CD14-positive monocyte (primary cell): ENCODE measurements around the gene DYSF. TPM values are rescaled to one million over a fixed set of nuclear protein-coding genes. Genes with fewer than 3 reads are reported as not detected.

Experiments used
- DNase-seq, 3 donors: peaks; one replicate each; pipeline ENCODE4 v3.0.0-alpha.2; 2011 to 2022
- H2AFZ ChIP-seq: 2 replicates; pipeline ENCODE4 v1.6.0; 2012; ENCODE audit warnings: mild to moderate bottlenecking, low read depth, low read length, inconsistent platforms; ENCODE audit not compliant: insufficient read depth, poor library complexity, severe bottlenecking
- H3K27ac ChIP-seq, 2 donors: 1 replicate in 1 of 2; 2 replicates in 1 of 2; pipeline ENCODE4 v1.5.1; 2012 to 2013; ENCODE audit warnings: low read length in 2 of 2, control low read depth in 1 of 2, inconsistent platforms in 1 of 2, low read depth in 1 of 2, mild to moderate bottlenecking in 1 of 2
- H3K27me3 ChIP-seq, 2 donors: one replicate each; pipeline versions ENCODE4 v1.6.0 to v1.6.1; 2011 to 2013; ENCODE audit warnings: low read length in 2 of 2; ENCODE audit not compliant: control insufficient read depth in 2 of 2, insufficient read depth in 2 of 2
- H3K36me3 ChIP-seq, 2 donors: replicated peaks in 1 of 2; 1 replicate in 1 of 2; 2 replicates in 1 of 2; pipeline versions ENCODE4 v1.5.1 to v1.6.1; 2012 to 2013; ENCODE audit warnings: low read length in 2 of 2, control low read depth in 1 of 2, inconsistent platforms in 1 of 2, mild to moderate bottlenecking in 1 of 2; ENCODE audit not compliant: insufficient read depth in 2 of 2, control insufficient read depth in 1 of 2
- H3K4me1 ChIP-seq, 2 donors: 1 replicate in 1 of 2; 2 replicates in 1 of 2; pipeline versions ENCODE4 v1.5.1 to v1.6.1; 2012 to 2013; ENCODE audit warnings: low read length in 2 of 2, control low read depth in 1 of 2, inconsistent platforms in 1 of 2, mild to moderate bottlenecking in 1 of 2, moderate library complexity in 1 of 2; ENCODE audit not compliant: insufficient read depth in 2 of 2, control insufficient read depth in 1 of 2
- H3K4me2 ChIP-seq: replicated peaks from 2 replicates; pipeline ENCODE3; 2012; ENCODE audit warnings: low read length, moderate library complexity, mild to moderate bottlenecking; ENCODE audit not compliant: poor library complexity, severe bottlenecking; ENCODE audit errors: extremely low read depth
- H3K4me3 ChIP-seq, 3 experiments: fragments of 200-600 bp in 1 of 3; sonication (generic) in 1 of 3; replicated peaks in 1 of 3; 1 replicate in 2 of 3; 2 replicates in 1 of 3; pipeline ENCODE4 v1.5.1; 2011 to 2013; ENCODE audit warnings: low read length in 3 of 3, mild to moderate bottlenecking in 3 of 3, control low read depth in 2 of 3, low read depth in 2 of 3, inconsistent platforms in 1 of 3, moderate library complexity in 1 of 3
- H3K79me2 ChIP-seq: 2 replicates; pipeline ENCODE4 v1.6.0; 2012; ENCODE audit warnings: mild to moderate bottlenecking, control low read depth, inconsistent platforms, low read length, moderate library complexity; ENCODE audit not compliant: insufficient read depth
- H3K9ac ChIP-seq: 2 replicates; pipeline ENCODE4 v1.6.0; 2017; ENCODE audit warnings: low read length, mild to moderate bottlenecking; ENCODE audit not compliant: insufficient read depth, poor library complexity, severe bottlenecking
- H3K9me3 ChIP-seq, 2 donors: replicated peaks in 1 of 2; 1 replicate in 1 of 2; 2 replicates in 1 of 2; pipeline versions ENCODE4 v1.5.1 to v1.6.1; 2012 to 2013; ENCODE audit warnings: low read length in 2 of 2, control low read depth in 1 of 2; ENCODE audit not compliant: control insufficient read depth in 1 of 2, insufficient read depth in 1 of 2
- H4K20me1 ChIP-seq: 2 replicates; pipeline ENCODE4 v1.6.0; 2012; ENCODE audit warnings: mild to moderate bottlenecking, low read length, control low read depth, moderate library complexity; ENCODE audit not compliant: insufficient read depth
- H3K27ac Mint-ChIP-seq, 7 donors: one replicate each; pipeline ENCODE4 v1.8.0; 2020; ENCODE audit warnings: mild to moderate bottlenecking in 7 of 7, mixed read lengths in 7 of 7, moderate library complexity in 6 of 7, inconsistent platforms in 2 of 7
- H3K27me3 Mint-ChIP-seq, 3 donors: one replicate each; pipeline ENCODE4 v1.8.0; 2021 to 2022; ENCODE audit warnings: low read depth in 3 of 3, mild to moderate bottlenecking in 3 of 3, mixed read lengths in 3 of 3, moderate library complexity in 3 of 3, inconsistent platforms in 1 of 3
- H3K36me3 Mint-ChIP-seq, 2 donors: one replicate each; pipeline ENCODE4 v1.8.0; 2020; ENCODE audit warnings: mixed read lengths in 2 of 2, inconsistent platforms in 1 of 2, mild to moderate bottlenecking in 1 of 2
- H3K4me1 Mint-ChIP-seq: one replicate; pipeline ENCODE4 v1.8.0; 2020; ENCODE audit warnings: mild to moderate bottlenecking, mixed read lengths
- H3K4me3 Mint-ChIP-seq, 2 donors: one replicate each; pipeline ENCODE4 v1.8.0; 2020; ENCODE audit warnings: mild to moderate bottlenecking in 2 of 2, mixed read lengths in 2 of 2, moderate library complexity in 1 of 2
- H3K9me3 Mint-ChIP-seq, 7 donors: one replicate each; pipeline ENCODE4 v1.8.0; 2020 to 2022; ENCODE audit warnings: mixed read lengths in 7 of 7, mild to moderate bottlenecking in 6 of 7, moderate library complexity in 6 of 7, inconsistent platforms in 2 of 7
- CTCF ChIP-seq: fragments of 200-600 bp; IDR thresholded peaks from one replicate; pipeline ENCODE4 v1.8.0; 2022; ENCODE audit warnings: antibody characterized with exemption, mild to moderate bottlenecking
- WGBS: methylation state at CpG from one replicate; pipeline ENCODE4 v1.1.5; 2013; ENCODE audit warnings: missing lambda C conversion rate; ENCODE audit not compliant: insufficient coverage; 5-methylcytosine and 5-hydroxymethylcytosine counted together
- intact Hi-C, 2 donors: fragments of 100-400 bp; cut with micrococcal nuclease; formaldehyde crosslinking; loops; one replicate each; pipeline versions ENCODE4 v1.15.0 to v1.15.1; 2023
- polyA plus RNA-seq, 3 donors: library from polyadenylated mRNA; depleted of rRNA in 1 of 3; unstranded in 2 of 3; stranded (reverse) in 1 of 3; fragments of 300-500 nt in 2 of 3; fragments of >200 nt in 1 of 3; fragmentation: Illumina TruSeq in 2 of 3; gene quantifications; 1 replicate in 2 of 3; 2 replicates in 1 of 3; pipeline ENCODE4 v1.2.3, GENCODE V29; 2012 to 2021

DYSF gene
- polyA plus RNA-seq, 3 donors: 16.1 to 72.5 (median 31.2) TPM

- Mint-ChIP-seq H3K27me3 (no peaks in the 10 kb centered on the region), H3K9me3 (no peaks in the 10 kb centered on the region), H3K27ac (no peak overlapping the region), H3K4me3 (no peak overlapping the region), H3K36me3 (peaks cover 83 to 89% of the 10 kb centered on the region in 2 donors), H3K4me1 (peaks cover 2% of the 10 kb centered on the region)
- Histone ChIP-seq H3K4me1 (no peaks in the 10 kb centered on the region), H4K20me1 (peaks cover 96% of the 10 kb centered on the region), H3K36me3 (peaks cover 36 to 100% of the 10 kb centered on the region in 2 donors), H3K9me3 (no peaks in the 10 kb centered on the region), H3K4me3 (no peak overlapping the region), H3K9ac (no peak overlapping the region), H3K4me2 (no peak overlapping the region), H3K27ac (no peak overlapping the region), H2AFZ (no peak overlapping the region), H3K79me2 (no peaks in the 10 kb centered on the region), H3K27me3 (no peaks in the 10 kb centered on the region)
- intact Hi-C loops: no loop called here
- WGBS: 98% methylated on average over 6 of the region's 7 CpGs
- no peak for DNase-seq
- no peak for TF ChIP-seq CTCF
Measured at GRCh38 chr2:71583876-71584275, 130.5 kb downstream of the DYSF start.

- H4K20me1 ChIP-seq: peaks cover 92% of the 10 kb centered on the region
- WGBS: 90% methylated on average over 2 of the region's 8 CpGs
- H3K9ac ChIP-seq: no peak overlapping the region
- no peaks in the 10 kb centered on the region for H3K9me3 ChIP-seq
- Mint-ChIP-seq H3K4me1 (peaks cover 2% of the 10 kb centered on the region), H3K27ac (peak overlapping the region in 1 of 7 donors; percentile 23), H3K27me3 (peaks cover 0 to 2% (median 2%) of the 10 kb centered on the region in 3 donors), H3K4me3 (no peak overlapping the region), H3K9me3 (no peaks in the 10 kb centered on the region), H3K36me3 (peaks cover 83 to 89% of the 10 kb centered on the region in 2 donors)
- H3K79me2 ChIP-seq: no peaks in the 10 kb centered on the region
- H3K36me3 ChIP-seq: peaks cover 43 to 100% of the 10 kb centered on the region in 2 donors
- intact Hi-C loops: no loop called here
- no peak overlapping the region for H3K4me3 ChIP-seq
- no peak for TF ChIP-seq CTCF
- H3K4me1 ChIP-seq: no peaks in the 10 kb centered on the region
- H3K27me3 ChIP-seq: no peaks in the 10 kb centered on the region
- no peak overlapping the region for H2AFZ ChIP-seq
- no peak overlapping the region for H3K27ac ChIP-seq
- H3K4me2 ChIP-seq: no peak overlapping the region
- DNase-seq: no peak
Measured at GRCh38 chr2:71586471-71586870, 133.1 kb downstream of the DYSF start.
